ENCODE measurements around the gene MKNK1.

DNA sequence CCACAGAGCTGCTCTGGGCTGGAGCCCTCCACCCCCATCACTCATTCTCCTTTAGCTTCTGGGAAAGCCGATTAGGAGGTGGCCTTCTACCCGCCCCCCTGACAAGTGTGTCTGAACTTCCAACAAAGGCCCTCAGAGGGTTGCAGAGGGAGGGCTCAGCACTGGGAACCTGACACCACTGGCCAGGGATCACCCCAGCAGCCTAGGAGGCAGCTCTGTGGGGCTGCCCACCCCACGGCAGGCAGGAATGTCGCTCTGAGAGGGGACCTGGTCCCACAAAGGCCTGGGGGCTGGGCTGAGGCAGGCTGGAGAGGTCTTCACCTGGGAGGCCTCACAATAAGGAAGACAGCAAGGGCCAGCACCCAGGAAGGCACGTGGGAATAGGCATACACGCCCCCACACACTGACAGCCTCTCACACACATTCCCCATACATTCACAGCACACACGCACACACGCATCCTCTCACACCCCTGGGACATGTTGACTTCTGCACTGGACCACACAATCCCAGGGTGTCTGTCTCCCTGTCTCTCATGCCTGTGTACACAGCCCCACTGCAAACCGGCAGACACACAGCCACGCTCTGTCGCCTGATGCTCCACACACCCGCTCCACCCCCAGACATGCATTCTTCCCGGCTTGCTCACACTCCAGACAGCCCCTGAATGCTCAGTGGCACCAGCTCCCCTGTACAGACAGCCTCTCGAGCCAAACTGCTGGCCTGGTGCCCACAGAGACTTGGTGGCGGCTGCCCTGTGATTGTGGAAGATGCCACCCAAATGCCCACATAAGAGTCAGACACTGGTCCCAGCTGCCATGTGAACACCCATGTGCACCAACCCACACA lies 83.8 kb downstream of the MKNK1 start:
- TF ChIP-seq POLR2A (IDR thresholded peaks at IDR 0.05; ENCODE audit: low read depth), result no peak
- TF ChIP-seq, protein P1, sequence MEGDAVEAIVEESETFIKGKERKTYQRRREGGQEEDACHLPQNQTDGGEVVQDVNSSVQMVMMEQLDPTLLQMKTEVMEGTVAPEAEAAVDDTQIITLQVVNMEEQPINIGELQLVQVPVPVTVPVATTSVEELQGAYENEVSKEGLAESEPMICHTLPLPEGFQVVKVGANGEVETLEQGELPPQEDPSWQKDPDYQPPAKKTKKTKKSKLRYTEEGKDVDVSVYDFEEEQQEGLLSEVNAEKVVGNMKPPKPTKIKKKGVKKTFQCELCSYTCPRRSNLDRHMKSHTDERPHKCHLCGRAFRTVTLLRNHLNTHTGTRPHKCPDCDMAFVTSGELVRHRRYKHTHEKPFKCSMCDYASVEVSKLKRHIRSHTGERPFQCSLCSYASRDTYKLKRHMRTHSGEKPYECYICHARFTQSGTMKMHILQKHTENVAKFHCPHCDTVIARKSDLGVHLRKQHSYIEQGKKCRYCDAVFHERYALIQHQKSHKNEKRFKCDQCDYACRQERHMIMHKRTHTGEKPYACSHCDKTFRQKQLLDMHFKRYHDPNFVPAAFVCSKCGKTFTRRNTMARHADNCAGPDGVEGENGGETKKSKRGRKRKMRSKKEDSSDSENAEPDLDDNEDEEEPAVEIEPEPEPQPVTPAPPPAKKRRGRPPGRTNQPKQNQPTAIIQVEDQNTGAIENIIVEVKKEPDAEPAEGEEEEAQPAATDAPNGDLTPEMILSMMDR (IDR thresholded peaks at IDR 0.05), result no peak

Data from esophagus muscularis mucosa (tissue), 3 donors.